Effector memory CD8-positive, alpha-beta T cell (primary cell): ENCODE results near the gene CGB5.
"Not testable (repeated sequence)": the region's sequence is repeated elsewhere in the genome, so short reads cannot be mapped to it uniquely, and the experiment has no call there.

Experiments
- ATAC-seq: fragments of 150-1000 bp; cut with Tn5 transposase; replicated peaks from 2 replicates; pipeline ENCODE4 v1.10.0; 2021; ENCODE audit warnings: mild to moderate bottlenecking, moderate library complexity
- DNase-seq, 3 experiments: peaks; one replicate each; pipeline ENCODE4 v3.0.0; 2021
- H3K27ac Mint-ChIP-seq, 2 donors: one replicate each; pipeline ENCODE4 v1.8.0; 2022; ENCODE audit warnings: mild to moderate bottlenecking in 2 of 2, mixed read lengths in 2 of 2, moderate library complexity in 2 of 2
- H3K27me3 Mint-ChIP-seq, 2 donors: one replicate each; pipeline ENCODE4 v1.8.0; 2022; ENCODE audit warnings: mixed read lengths in 2 of 2
- H3K36me3 Mint-ChIP-seq: one replicate; pipeline ENCODE4 v1.8.0; 2022; ENCODE audit warnings: mild to moderate bottlenecking, moderate library complexity, mixed read lengths; ENCODE audit not compliant: insufficient read depth
- H3K4me1 Mint-ChIP-seq, 2 donors: one replicate each; pipeline ENCODE4 v1.8.0; 2022; ENCODE audit warnings: low read depth in 2 of 2, mixed read lengths in 2 of 2
- H3K4me3 Mint-ChIP-seq, 2 donors: one replicate each; pipeline ENCODE4 v1.8.0; 2022; ENCODE audit warnings: mild to moderate bottlenecking in 2 of 2, mixed read lengths in 2 of 2, moderate library complexity in 2 of 2
- H3K9me3 Mint-ChIP-seq, 2 donors: one replicate each; pipeline ENCODE4 v1.8.0; 2022; ENCODE audit warnings: mixed read lengths in 2 of 2

CGB5 gene

DNA sequence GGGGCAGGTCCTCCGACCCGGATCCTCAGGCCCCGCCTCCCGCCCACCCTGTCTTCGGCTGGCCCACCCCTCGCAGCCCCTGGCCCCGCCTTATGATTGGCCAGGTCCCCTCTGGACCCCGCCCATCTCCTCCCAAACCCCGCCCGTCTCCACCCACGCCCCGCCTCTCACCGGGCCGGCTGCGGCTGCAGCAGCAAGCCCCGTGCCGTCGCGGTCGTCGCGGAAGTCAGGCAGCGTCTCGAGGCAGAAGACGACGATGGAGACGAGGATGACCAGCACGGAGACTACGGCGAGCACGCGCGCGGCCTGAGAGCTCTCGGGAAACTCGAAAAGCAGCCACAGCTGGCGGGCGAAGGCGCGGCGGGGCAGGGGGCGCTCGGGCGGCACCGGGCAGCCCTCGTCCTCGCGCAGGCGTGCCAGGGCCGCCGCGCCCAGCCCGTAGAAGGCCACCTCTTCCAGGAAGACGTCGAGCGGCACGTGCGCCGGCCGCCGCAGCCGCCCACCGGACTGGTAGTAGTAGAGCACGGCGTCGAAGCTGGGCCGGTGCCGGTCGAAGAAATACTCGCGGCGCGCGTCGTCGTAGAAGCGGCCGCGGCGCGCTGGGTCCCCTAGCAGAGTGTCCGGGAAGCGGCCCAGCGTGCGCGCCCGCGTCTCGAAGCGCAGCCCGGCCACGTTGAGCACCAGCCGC is 28.4 kb downstream of the CGB5 start:
- Mint-ChIP-seq H3K4me3 (no peak overlapping the region), H3K9me3 (peaks cover 0 to 1% of the 10 kb centered on the region in 2 donors), H3K36me3 (no peaks in the 10 kb centered on the region), H3K4me1 (peaks cover 7 to 8% of the 10 kb centered on the region in 2 donors), H3K27ac (no peak overlapping the region), H3K27me3 (peaks cover 70 to 88% of the 10 kb centered on the region in 2 donors)
- DNase-seq, result no peak
- no peak for ATAC-seq

- peak overlapping the region in 1 of 2 donors; percentile 62 for H3K4me3 Mint-ChIP-seq
- peaks cover 58 to 78% of the 10 kb centered on the region in 2 donors for H3K27me3 Mint-ChIP-seq
Measured at GRCh38 chr19:49073514-49074378, 30.1 kb downstream of the CGB5 start.

GRCh38 chr19:49074869-49075268 is 31.2 kb downstream of the CGB5 start:
- not testable (repeated sequence) for H3K36me3 Mint-ChIP-seq

More at GRCh38 chr19:49073514-49074378, 30.1 kb downstream of the CGB5 start:
- no peak for DNase-seq
- peaks cover 7 to 8% of the 10 kb centered on the region in 2 donors for H3K4me1 Mint-ChIP-seq
- ATAC-seq, result no peak
- peaks cover 0 to 1% of the 10 kb centered on the region in 2 donors for H3K9me3 Mint-ChIP-seq
- H3K36me3 Mint-ChIP-seq, result no peaks in the 10 kb centered on the region
- H3K27ac Mint-ChIP-seq, result no peak overlapping the region

GRCh38 chr19:49080392-49080791 is 36.7 kb downstream of the CGB5 start:
- H3K27ac Mint-ChIP-seq, result no peak overlapping the region
- DNase-seq (no peak), ATAC-seq (no peak)
- H3K4me1 Mint-ChIP-seq, result peaks cover 3 to 4% of the 10 kb centered on the region in 2 donors
- H3K27me3 Mint-ChIP-seq, result peaks cover 11 to 20% of the 10 kb centered on the region in 2 donors
- peaks cover 13% of the 10 kb centered on the region for H3K36me3 Mint-ChIP-seq
- no peak overlapping the region for H3K4me3 Mint-ChIP-seq
- no peaks in the 10 kb centered on the region for H3K9me3 Mint-ChIP-seq

More at GRCh38 chr19:49074869-49075268, 31.2 kb downstream of the CGB5 start:
- H3K4me1 Mint-ChIP-seq, ATAC-seq, H3K27ac Mint-ChIP-seq, H3K4me3 Mint-ChIP-seq, H3K9me3 Mint-ChIP-seq: not testable (repeated sequence)
- H3K27me3 Mint-ChIP-seq, result peaks cover 47 to 66% of the 10 kb centered on the region in 2 donors
- DNase-seq, result peak in 1 of 3 experiments; percentile 19

DNA sequence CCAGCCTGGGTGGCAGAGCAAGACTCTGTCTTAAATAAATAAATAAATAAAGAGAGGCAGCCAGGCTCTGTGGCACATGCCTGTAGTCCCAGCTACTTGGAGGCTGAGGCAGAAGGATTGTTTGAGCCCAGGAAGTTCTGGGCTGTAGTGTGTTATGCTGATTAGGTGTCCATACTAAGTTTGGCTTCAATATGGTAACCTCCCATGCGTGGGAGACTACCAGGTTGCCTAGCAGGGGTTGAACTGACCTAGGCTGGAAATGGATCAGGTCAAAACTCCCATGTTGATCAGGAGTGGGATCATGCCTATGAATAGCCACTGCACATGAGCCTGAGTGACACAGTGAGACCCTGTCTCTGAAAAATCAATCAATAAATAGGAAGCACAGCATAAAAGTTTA is 37.6 kb downstream of the CGB5 start:
- Mint-ChIP-seq H3K4me1 (peaks cover 10% of the 10 kb centered on the region in 2 donors), H3K9me3 (no peaks in the 10 kb centered on the region), H3K36me3 (peaks cover 21% of the 10 kb centered on the region), H3K27ac (no peak overlapping the region), H3K4me3 (no peak overlapping the region), H3K27me3 (peaks cover 2 to 11% of the 10 kb centered on the region in 2 donors)
- ATAC-seq, result no peak
- no peak for DNase-seq

- H3K36me3 Mint-ChIP-seq, result peaks cover 52% of the 10 kb centered on the region
- H3K27ac Mint-ChIP-seq, result peak overlapping the region; percentile 97
- DNase-seq (no peak), ATAC-seq (no peak)
- H3K4me1 Mint-ChIP-seq, result peaks cover 21 to 25% of the 10 kb centered on the region in 2 donors
- H3K9me3 Mint-ChIP-seq, result no peaks in the 10 kb centered on the region
- peak overlapping the region; percentile 98 to 99 for H3K4me3 Mint-ChIP-seq
- no peaks in the 10 kb centered on the region for H3K27me3 Mint-ChIP-seq
Measured at GRCh38 chr19:49084206-49085019, 40.8 kb downstream of the CGB5 start.

DNA sequence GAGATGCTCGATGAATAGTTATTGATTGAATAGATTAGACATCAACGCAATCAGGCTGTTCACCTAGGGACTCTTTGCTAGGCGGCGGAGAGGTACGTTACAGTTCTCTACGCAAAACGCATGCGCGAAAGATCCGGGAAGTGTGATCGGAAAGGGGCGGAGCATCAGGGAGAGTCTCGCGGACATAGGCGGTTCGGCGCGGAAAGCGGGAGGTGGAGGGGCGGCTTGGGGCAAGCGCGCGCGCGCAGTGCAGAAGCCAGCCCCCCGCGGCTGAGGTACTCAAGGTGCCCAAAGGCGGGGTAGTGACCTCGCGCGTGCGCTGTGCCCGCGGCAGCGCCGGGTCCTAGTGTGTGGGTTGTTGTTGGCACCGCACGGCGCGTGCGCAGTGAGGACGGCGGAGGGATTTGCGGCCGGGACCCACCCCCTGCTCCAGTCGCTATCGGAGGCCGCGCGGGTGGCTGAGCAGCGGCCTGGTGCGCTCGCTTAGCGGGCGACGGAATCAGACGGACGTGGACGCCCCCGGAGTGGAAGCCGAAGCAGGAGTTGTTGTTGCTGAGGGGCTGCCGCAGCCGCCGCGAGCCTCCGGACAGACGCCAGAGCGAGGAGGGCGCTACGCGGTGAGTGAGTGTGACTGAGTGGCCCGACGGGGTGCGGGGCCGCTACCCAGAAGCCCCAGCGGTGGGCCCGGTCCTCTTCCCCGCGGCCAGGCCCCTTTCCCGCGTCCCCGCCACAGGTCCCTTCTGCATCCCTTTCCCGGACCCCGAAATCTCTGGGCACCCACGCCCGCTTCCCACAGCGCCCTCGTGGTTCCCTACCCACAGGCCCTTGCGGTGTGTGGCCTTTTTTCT is 41.6 kb downstream of the CGB5 start, which contains the start of gene SNRNP70:
TSS of gene SNRNP70 (plus strand) at position 432 of the 848 bp plus-strand sequence. CDS start 964 bp downstream, outside the sequence.
- ATAC-seq, result peak; percentile 90
- no peaks in the 10 kb centered on the region for H3K9me3 Mint-ChIP-seq

GRCh38 chr19:49085868-49086232 is 42.2 kb downstream of the CGB5 start:
- ATAC-seq (no peak), DNase-seq (no peak)
- Mint-ChIP-seq H3K36me3 (peaks cover 65% of the 10 kb centered on the region), H3K4me1 (peaks cover 21 to 33% of the 10 kb centered on the region in 2 donors), H3K9me3 (no peaks in the 10 kb centered on the region), H3K27me3 (no peaks in the 10 kb centered on the region), H3K27ac (peak overlapping the region; percentile 97), H3K4me3 (peak overlapping the region; percentile 98 to 99)

More for the DNA sequence above, 41.6 kb downstream of the CGB5 start, which contains the start of gene SNRNP70:
- Mint-ChIP-seq H3K36me3 (peaks cover 59% of the 10 kb centered on the region), H3K4me3 (peak within 1 kb of the TSS; percentile 98 to 99), H3K4me1 (peaks cover 21 to 27% of the 10 kb centered on the region in 2 donors), H3K27me3 (no peaks in the 10 kb centered on the region), H3K27ac (peak within 1 kb of the TSS; percentile 97)
- peak; percentile 97 to 98 (median 98) for DNase-seq

DNA sequence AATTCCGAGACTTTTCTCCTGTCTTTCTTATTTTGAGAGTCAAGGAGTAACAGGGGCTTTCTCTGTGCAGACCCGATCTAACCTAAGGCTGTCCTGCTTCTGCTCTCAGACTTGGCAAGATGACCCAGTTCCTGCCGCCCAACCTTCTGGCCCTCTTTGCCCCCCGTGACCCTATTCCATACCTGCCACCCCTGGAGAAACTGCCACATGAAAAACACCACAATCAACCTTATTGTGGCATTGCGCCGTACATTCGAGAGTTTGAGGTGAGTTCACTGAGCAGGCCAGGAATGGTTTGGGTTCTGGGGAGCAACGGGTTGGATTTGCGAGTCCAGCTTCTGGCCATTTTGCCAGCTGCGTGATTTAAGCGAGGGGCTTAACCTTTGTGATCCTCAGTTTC is 42.6 kb downstream of the CGB5 start:
- no peaks in the 10 kb centered on the region for H3K27me3 Mint-ChIP-seq
- H3K4me3 Mint-ChIP-seq, result peak overlapping the region; percentile 98 to 99
- DNase-seq (no peak), ATAC-seq (no peak)
- peaks cover 70% of the 10 kb centered on the region for H3K36me3 Mint-ChIP-seq
- peak overlapping the region; percentile 97 for H3K27ac Mint-ChIP-seq
- peaks cover 21 to 36% of the 10 kb centered on the region in 2 donors for H3K4me1 Mint-ChIP-seq
- no peaks in the 10 kb centered on the region for H3K9me3 Mint-ChIP-seq

- Mint-ChIP-seq H3K36me3 (peaks cover 89% of the 10 kb centered on the region), H3K27ac (peak overlapping the region in 1 of 2 donors; percentile 68)
- ATAC-seq, result peak; percentile 61
Measured at GRCh38 chr19:49091391-49092038, 47.9 kb downstream of the CGB5 start.

DNA sequence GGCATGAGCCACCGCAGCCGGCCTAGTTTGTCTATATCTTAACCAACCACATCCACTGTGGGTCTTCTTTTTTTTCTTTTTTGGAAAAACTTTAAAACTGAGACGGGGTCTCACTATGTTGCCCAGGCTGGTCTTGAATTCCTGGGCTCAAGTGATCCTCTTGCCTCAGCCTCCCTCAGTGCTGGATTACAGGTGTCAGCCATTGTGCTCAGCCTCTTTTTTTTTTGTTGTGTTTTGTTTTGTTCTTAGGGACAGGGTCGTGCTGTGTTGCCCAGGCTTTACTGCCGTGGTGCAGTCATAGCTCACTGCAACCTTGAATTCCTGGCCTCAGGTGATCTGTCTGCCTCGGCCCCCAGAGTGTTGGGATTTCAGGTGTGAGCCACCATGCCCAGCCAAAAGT is 49.0 kb downstream of the CGB5 start:
- ATAC-seq, result no peak
- DNase-seq, result no peak
- peaks cover 0 to 22% of the 10 kb centered on the region in 2 donors for H3K4me1 Mint-ChIP-seq
- no peak overlapping the region for H3K4me3 Mint-ChIP-seq
- no peaks in the 10 kb centered on the region for H3K9me3 Mint-ChIP-seq
- H3K27ac Mint-ChIP-seq, result peak overlapping the region in 1 of 2 donors; percentile 66
- peaks cover 84% of the 10 kb centered on the region for H3K36me3 Mint-ChIP-seq
- no peaks in the 10 kb centered on the region for H3K27me3 Mint-ChIP-seq

More at GRCh38 chr19:49091391-49092038, 47.9 kb downstream of the CGB5 start:
- Mint-ChIP-seq H3K4me3 (no peak overlapping the region), H3K9me3 (no peaks in the 10 kb centered on the region), H3K27me3 (no peaks in the 10 kb centered on the region), H3K4me1 (peaks cover 9 to 31% of the 10 kb centered on the region in 2 donors)
- no peak for DNase-seq
